ENCODE results near the gene USP9X. TPM values are rescaled to one million over a fixed set of nuclear protein-coding genes. Genes with fewer than 3 reads are reported as not detected.

The USP9X gene
- total and polyA plus RNA-seq, 2 experiments from 2014 or later = 62.2 to 329 TPM

- TF ChIP-seq ZNF462 (CRISPR knock-in tag; IDR thresholded peaks at IDR 0.05) (no peak), EZH2 (IDR thresholded peaks at IDR 0.05; ENCODE audit: low read depth, unreplicated experiment) (no peak)
Measured at GRCh38 chrX:41051288-41051687, 34.0 kb upstream of the USP9X start (continued).

GRCh38 chrX:41055740-41056139, 29.5 kb upstream of the USP9X start:
- H3K4me1 Mint-ChIP-seq = peaks cover 3% of the 10 kb centered on the region
- no peak for DNase-seq (ENCODE audit: low spot score)
- no peaks in the 10 kb centered on the region for H3F3A ChIP-seq (replicated peaks; ENCODE audit: low read depth)
- ATAC-seq = no peak
- no peaks in the 10 kb centered on the region for H3K79me2 ChIP-seq (replicated peaks; ENCODE audit: insufficient read depth)
- no peak overlapping the region for H3K4me3 Mint-ChIP-seq
- no peaks in the 10 kb centered on the region for H3K9me3 Mint-ChIP-seq
- H3K27ac Mint-ChIP-seq = no peak overlapping the region
- H3K36me3 Mint-ChIP-seq (ENCODE audit: low read depth) = no peaks in the 10 kb centered on the region
- H3K4me1 ChIP-seq (ENCODE audit: insufficient read depth) = no peaks in the 10 kb centered on the region
- no peaks in the 10 kb centered on the region for H4K20me1 ChIP-seq (replicated peaks; ENCODE audit: insufficient read depth)
- no peaks in the 10 kb centered on the region for H3K36me3 ChIP-seq (ENCODE audit: insufficient read depth)
- H3K27ac ChIP-seq (ENCODE audit: low read depth) = no peak overlapping the region
- no peaks in the 10 kb centered on the region for H3K27me3 ChIP-seq (ENCODE audit: insufficient read depth)
- no peak overlapping the region for H3K4me3 ChIP-seq
- no peaks in the 10 kb centered on the region for H3K9me2 ChIP-seq (ENCODE audit: insufficient read depth)
- no peaks in the 10 kb centered on the region for H3K27me3 Mint-ChIP-seq (ENCODE audit: insufficient read depth, low read depth, poor library complexity)
- 0 out of 2 replicates have a peak overlapping the region, but pooled peaks have one; percentile 59 for H2AFZ ChIP-seq
- no peak overlapping the region for H3K4me2 ChIP-seq
- TF ChIP-seq EZH2phosphoT487 (IDR thresholded peaks at IDR 0.05; ENCODE audit: unreplicated experiment) (no peak), STAT1 (IDR thresholded peaks at IDR 0.05; ENCODE audit: unreplicated experiment) (no peak), EZH2 (IDR thresholded peaks at IDR 0.05; ENCODE audit: low read depth, unreplicated experiment) (no peak), ZNF462 (CRISPR knock-in tag; IDR thresholded peaks at IDR 0.05) (no peak), ZNF114 (CRISPR knock-in tag; IDR thresholded peaks at IDR 0.05) (no peak), REST (IDR thresholded peaks at IDR 0.05; ENCODE audit: unreplicated experiment) (no peak)
